Measurements from ENCODE around the gene UBA1.

UBA1 gene

DNA sequence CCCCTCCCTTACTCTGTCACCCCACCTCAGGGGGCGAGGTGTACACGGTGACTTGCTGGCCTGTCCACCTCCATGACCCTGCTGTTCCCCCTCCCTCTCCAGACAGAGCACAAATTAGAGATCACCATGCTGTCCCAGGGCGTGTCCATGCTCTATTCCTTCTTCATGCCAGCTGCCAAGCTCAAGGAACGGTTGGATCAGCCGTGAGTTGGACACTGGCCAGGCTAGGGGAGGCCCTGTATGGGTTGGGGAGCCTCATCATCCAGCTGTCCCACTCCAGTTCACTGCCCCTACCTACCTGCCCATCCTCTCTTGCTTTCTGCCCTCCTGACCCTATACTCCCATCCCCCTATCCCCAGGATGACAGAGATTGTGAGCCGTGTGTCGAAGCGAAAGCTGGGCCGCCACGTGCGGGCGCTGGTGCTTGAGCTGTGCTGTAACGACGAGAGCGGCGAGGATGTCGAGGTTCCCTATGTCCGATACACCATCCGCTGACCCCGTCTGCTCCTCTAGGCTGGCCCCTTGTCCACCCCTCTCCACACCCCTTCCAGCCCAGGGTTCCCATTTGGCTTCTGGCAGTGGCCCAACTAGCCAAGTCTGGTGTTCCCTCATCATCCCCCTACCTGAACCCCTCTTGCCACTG lies 20.9 kb downstream of the UBA1 start:
- DNase-seq (ENCODE audit: extremely low read depth, low read depth), result no peak
- TF ChIP-seq, protein P1, sequence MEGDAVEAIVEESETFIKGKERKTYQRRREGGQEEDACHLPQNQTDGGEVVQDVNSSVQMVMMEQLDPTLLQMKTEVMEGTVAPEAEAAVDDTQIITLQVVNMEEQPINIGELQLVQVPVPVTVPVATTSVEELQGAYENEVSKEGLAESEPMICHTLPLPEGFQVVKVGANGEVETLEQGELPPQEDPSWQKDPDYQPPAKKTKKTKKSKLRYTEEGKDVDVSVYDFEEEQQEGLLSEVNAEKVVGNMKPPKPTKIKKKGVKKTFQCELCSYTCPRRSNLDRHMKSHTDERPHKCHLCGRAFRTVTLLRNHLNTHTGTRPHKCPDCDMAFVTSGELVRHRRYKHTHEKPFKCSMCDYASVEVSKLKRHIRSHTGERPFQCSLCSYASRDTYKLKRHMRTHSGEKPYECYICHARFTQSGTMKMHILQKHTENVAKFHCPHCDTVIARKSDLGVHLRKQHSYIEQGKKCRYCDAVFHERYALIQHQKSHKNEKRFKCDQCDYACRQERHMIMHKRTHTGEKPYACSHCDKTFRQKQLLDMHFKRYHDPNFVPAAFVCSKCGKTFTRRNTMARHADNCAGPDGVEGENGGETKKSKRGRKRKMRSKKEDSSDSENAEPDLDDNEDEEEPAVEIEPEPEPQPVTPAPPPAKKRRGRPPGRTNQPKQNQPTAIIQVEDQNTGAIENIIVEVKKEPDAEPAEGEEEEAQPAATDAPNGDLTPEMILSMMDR (IDR thresholded peaks at IDR 0.05; ENCODE audit: low read depth, low read length), result no peak

DNA sequence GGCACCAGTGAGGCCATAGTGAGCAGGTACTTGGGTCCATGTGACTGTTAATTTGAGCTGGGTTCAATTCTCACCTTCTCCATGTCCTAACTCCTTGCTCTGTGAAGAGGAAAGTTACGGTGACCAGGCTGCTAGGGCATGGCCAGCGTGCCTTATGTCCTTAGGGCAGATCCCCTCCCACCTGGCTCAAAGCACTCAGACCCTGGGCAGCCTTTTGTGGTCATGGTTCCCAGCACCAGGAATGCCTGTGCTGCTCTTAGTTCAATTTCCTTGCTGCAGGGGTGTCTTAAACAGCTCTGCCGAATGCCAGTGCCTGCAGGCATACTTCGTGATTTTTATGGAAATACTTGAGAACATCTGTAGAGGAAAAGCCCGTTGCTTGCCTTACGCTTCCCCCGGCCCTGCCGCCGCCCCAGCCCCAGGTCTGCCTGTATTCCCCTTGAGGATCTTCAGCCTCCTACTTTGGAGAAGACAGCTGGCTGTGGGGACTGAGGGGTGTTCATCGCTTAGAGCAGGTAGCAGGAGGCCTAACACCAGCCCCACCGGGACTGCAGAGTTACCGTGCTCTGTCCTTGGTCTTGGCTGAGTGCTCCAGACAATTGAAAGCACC lies 21.8 kb downstream of the UBA1 start:
- TF ChIP-seq, protein P1 (IDR thresholded peaks at IDR 0.05; ENCODE audit: low read depth, low read length), result no peak
- no peak for DNase-seq (ENCODE audit: extremely low read depth, low read depth)

DNA sequence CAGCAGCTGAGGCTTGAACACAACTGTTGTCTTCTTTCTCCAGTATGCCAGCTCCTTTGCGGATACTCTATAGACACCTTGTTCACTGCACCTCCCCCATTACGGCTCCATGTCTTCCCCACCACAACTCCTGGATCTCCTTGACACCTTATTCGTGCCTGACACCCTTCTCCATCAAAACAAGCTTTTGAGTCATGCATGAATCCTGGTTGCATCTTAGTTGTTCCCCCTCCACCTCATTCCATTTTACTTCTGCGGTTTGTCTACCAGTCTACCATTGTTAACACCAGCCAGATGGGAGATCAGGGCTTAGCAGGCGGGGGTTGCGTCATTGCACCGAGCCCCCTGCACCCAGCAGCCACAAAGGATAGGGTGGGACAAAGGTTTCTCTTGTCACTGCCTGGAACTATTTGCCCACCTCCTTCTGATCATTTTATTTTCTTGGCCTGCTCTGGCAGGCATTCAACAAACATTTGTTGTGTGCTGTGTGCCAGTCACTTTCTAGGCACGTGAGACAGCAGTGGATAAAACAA lies 22.8 kb downstream of the UBA1 start:
- no peak for DNase-seq (ENCODE audit: extremely low read depth, low read depth)
- TF ChIP-seq, protein P1 (IDR thresholded peaks at IDR 0.05; ENCODE audit: low read depth, low read length), result no peak

DNA sequence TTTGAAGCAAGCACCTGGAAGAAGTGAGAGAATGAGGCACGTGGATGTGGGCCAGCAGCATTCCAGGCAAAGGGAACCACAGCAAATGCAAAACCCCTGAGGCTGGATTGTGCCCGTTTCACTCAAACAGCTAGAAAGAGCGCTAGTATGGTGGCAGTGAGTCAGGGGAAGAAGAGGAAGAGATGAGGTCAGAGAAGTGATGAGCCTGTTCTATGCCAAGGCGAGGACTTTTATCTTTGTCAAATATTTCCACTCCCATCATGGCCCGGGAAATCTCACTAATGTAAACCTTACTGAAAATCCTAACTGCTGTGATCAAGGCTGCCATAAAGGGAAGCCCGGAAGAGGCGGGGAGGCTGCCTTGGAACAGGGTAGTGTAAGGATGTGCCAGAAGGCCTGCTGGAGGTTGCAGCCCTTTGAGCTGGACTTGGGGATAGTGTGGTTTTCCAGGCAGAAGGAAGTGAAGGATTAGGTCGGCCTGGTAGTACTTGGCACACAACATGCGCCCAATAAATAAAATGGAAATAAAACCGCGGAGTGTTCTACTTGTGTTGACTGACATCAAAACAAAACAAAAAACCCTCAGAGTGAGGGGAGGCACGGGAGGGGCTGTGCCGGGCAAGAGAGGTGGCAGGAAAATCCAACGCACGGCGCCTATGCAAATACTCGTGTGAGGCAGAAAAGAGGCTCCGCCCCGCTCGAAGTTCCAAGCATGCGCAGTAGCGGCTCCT lies 23.7 kb downstream of the UBA1 start:
- TF ChIP-seq, protein P1 (IDR thresholded peaks at IDR 0.05; ENCODE audit: low read depth, low read length), result no peak
- no peak for DNase-seq (ENCODE audit: extremely low read depth, low read depth)

DNA sequence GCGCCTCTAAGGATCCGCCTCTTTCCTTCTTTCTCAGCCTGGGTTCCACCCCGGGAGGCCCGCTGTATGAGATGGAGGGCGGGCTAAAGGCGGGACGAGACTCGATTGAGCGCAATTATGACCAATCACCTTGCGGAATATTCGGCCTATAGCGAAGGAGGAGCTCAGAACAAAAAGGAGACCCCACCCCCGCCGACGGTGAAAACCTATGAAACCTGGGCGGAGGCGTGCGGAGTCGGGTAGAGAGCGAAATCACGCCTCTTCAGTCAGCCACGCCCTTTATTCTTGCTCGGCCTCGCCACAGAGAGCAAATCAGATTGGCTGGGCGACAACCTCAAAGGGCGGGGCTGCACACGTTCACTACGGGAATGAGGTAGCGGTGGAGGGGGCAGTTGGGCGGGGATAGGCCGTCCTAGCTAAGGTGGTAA lies 24.2 kb downstream of the UBA1 start:
- DNase-seq (ENCODE audit: extremely low read depth, low read depth), result peak; percentile 98
- TF ChIP-seq, protein P1 (IDR thresholded peaks at IDR 0.05; ENCODE audit: low read depth, low read length), result no peak

DNA sequence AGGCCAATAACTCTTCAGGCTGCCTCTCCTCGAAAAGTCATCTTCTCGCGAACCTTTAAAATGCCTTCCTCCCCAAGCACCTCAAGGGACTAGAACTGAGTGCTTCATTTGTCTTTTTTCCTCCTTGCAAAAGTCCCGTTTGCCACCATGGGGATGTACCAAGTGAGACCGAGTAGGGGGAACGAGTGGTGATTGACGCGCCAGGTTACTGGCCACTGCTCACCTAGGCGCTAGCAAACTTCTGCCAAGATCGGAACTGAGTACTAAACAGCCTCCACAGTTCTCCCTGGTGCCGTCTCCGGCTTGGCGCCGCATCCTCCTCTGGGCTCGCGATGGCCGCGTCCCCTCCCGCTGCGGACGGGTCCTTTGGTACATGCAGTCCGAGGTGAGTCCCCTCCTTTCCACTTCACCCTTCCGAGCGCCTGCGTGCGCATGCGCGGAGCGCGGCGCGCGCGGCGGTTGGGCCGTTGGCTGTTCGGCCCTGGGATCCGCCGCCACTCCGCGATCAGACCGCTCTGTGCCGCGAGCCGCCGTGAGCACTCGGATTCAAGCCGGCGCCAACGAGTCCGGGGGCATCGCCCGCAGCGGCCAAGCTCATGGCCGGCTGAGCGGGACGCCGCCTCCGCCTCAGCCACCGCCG lies 24.8 kb downstream of the UBA1 start, which contains the start of gene CDK16:
TSS of gene CDK16 (plus strand) at position 402 of the 640 bp plus-strand sequence. CDS start 4,877 bp downstream, outside the sequence.
- TF ChIP-seq, protein P1 (IDR thresholded peaks at IDR 0.05; ENCODE audit: low read depth, low read length), result no peak
- peak; percentile 70 for DNase-seq (ENCODE audit: extremely low read depth, low read depth)

Data from AG09319 (cell line).